BLaER1 (cell line): Measurements from ENCODE around the gene PIGU.
"Not testable (repeated sequence)": the region's sequence is repeated elsewhere in the genome, so short reads cannot be mapped to it uniquely, and the experiment has no call there.

Source experiments
- H3K27ac ChIP-seq: shearing (Covaris generic); formaldehyde crosslinking; 2 replicates; pipeline ENCODE4 v1.8.1; 2022
- H3K27me3 ChIP-seq: shearing (Covaris generic); formaldehyde crosslinking; 2 replicates; pipeline ENCODE4 v1.8.1; 2022
- H3K36me3 ChIP-seq: shearing (Covaris generic); formaldehyde crosslinking; 2 replicates; pipeline ENCODE4 v1.8.1; 2022
- H3K4me1 ChIP-seq: shearing (Covaris generic); formaldehyde crosslinking; 2 replicates; pipeline ENCODE4 v1.8.1; 2022
- H3K4me2 ChIP-seq: shearing (Covaris generic); formaldehyde crosslinking; 2 replicates; pipeline ENCODE4 v1.8.1; 2022
- H3K4me3 ChIP-seq: shearing (Covaris generic); formaldehyde crosslinking; 2 replicates; pipeline ENCODE4 v1.8.1; 2022
- H3K9ac ChIP-seq: shearing (Covaris generic); formaldehyde crosslinking; 2 replicates; pipeline ENCODE4 v1.8.1; 2022
- H3K9me3 ChIP-seq: shearing (Covaris generic); formaldehyde crosslinking; 2 replicates; pipeline ENCODE4 v1.8.1; 2022
- H4K20me1 ChIP-seq: shearing (Covaris generic); formaldehyde crosslinking; 2 replicates; pipeline ENCODE4 v1.8.1; 2022
- Cebpa-rat ChIP-seq: shearing (Covaris generic); IDR thresholded peaks from 2 replicates; pipeline ENCODE4 v1.8.1; 2022

Gene PIGU

GRCh38 chr20:34676642-34677373 lies at the start of gene PIGU:
PIGU (minus strand) TSS chr20:34677092; CDS start chr20:34677085, 7 bp downstream.
- H3K4me2 ChIP-seq: peak within 1 kb of the TSS; percentile 94
- no peaks in the 10 kb centered on the region for H3K36me3 ChIP-seq
- no peak for TF ChIP-seq Cebpa-rat
- peak within 1 kb of the TSS; percentile 76 for H3K4me3 ChIP-seq
- H3K27me3 ChIP-seq: no peaks in the 10 kb centered on the region
- peaks cover 6% of the 10 kb centered on the region; the same call in 1 of the 2 replicates for H4K20me1 ChIP-seq
- H3K4me1 ChIP-seq: peaks cover 24% of the 10 kb centered on the region
- H3K9me3 ChIP-seq: no peaks in the 10 kb centered on the region
- H3K9ac ChIP-seq: peak within 1 kb of the TSS; percentile 84
- peak within 1 kb of the TSS; percentile 60 for H3K27ac ChIP-seq

- H3K4me3 ChIP-seq: no peak overlapping the region
These were observed 47.3 kb upstream of the PIGU start for GRCh38 chr20:34724172-34724571.

GRCh38 chr20:34722560-34722959 lies 45.7 kb upstream of the PIGU start:
- not testable (repeated sequence) for H3K4me1 ChIP-seq, H3K4me3 ChIP-seq, H3K9me3 ChIP-seq, H3K27ac ChIP-seq, H3K9ac ChIP-seq, H3K4me2 ChIP-seq, H4K20me1 ChIP-seq, H3K27me3 ChIP-seq
- H3K36me3 ChIP-seq: peaks cover 74% of the 10 kb centered on the region

More at GRCh38 chr20:34724172-34724571, 47.3 kb upstream of the PIGU start:
- H3K27ac ChIP-seq: no peak overlapping the region
- H3K9me3 ChIP-seq: no peaks in the 10 kb centered on the region
- no peaks in the 10 kb centered on the region for H3K4me1 ChIP-seq
- H3K9ac ChIP-seq: no peak overlapping the region
- no peaks in the 10 kb centered on the region for H4K20me1 ChIP-seq
- peaks cover 78% of the 10 kb centered on the region for H3K36me3 ChIP-seq
- no peak overlapping the region for H3K4me2 ChIP-seq
- H3K27me3 ChIP-seq: no peaks in the 10 kb centered on the region
- no peak for TF ChIP-seq Cebpa-rat

GRCh38 chr20:34720266-34720665 lies 43.4 kb upstream of the PIGU start:
- no peak for TF ChIP-seq Cebpa-rat

GRCh38 chr20:34719242-34720017 lies 42.5 kb upstream of the PIGU start:
- H3K27me3 ChIP-seq, H3K9me3 ChIP-seq, H3K4me3 ChIP-seq, H3K4me1 ChIP-seq, H3K27ac ChIP-seq, H4K20me1 ChIP-seq, H3K4me2 ChIP-seq, H3K9ac ChIP-seq: not testable (repeated sequence)
- peaks cover 65% of the 10 kb centered on the region for H3K36me3 ChIP-seq

More at GRCh38 chr20:34720266-34720665, 43.4 kb upstream of the PIGU start:
- H3K27ac ChIP-seq: no peak overlapping the region
- H3K4me3 ChIP-seq: no peak overlapping the region
- H3K9ac ChIP-seq: no peak overlapping the region
- H3K9me3 ChIP-seq: no peaks in the 10 kb centered on the region
- H3K27me3 ChIP-seq: no peaks in the 10 kb centered on the region
- no peaks in the 10 kb centered on the region for H3K4me1 ChIP-seq
- H3K36me3 ChIP-seq: peaks cover 65% of the 10 kb centered on the region
- H3K4me2 ChIP-seq: no peak overlapping the region
- no peaks in the 10 kb centered on the region for H4K20me1 ChIP-seq

GRCh38 chr20:34717230-34718095 lies 40.6 kb upstream of the PIGU start:
- no peaks in the 10 kb centered on the region for H3K4me1 ChIP-seq
- no peak overlapping the region for H3K9ac ChIP-seq
- no peak for TF ChIP-seq Cebpa-rat
- no peak overlapping the region for H3K4me2 ChIP-seq
- no peaks in the 10 kb centered on the region for H3K9me3 ChIP-seq
- H3K4me3 ChIP-seq: no peak overlapping the region
- peaks cover 13% of the 10 kb centered on the region; the same call in 1 of the 2 replicates for H4K20me1 ChIP-seq
- no peak overlapping the region for H3K27ac ChIP-seq
- H3K36me3 ChIP-seq: peaks cover 64% of the 10 kb centered on the region
- H3K27me3 ChIP-seq: no peaks in the 10 kb centered on the region

- H3K27me3 ChIP-seq: no peaks in the 10 kb centered on the region
- H3K4me3 ChIP-seq: no peak overlapping the region
- H3K36me3 ChIP-seq: peaks cover 69% of the 10 kb centered on the region
- no peak for TF ChIP-seq Cebpa-rat
- H3K4me2 ChIP-seq: no peak overlapping the region
- H4K20me1 ChIP-seq: peaks cover 17% of the 10 kb centered on the region; the same call in 1 of the 2 replicates
- no peak overlapping the region for H3K27ac ChIP-seq
- H3K9me3 ChIP-seq: no peaks in the 10 kb centered on the region
- H3K9ac ChIP-seq: no peak overlapping the region
- H3K4me1 ChIP-seq: peaks cover under 1% of the 10 kb centered on the region; the same call in 1 of the 2 replicates
These were observed 40.0 kb upstream of the PIGU start for GRCh38 chr20:34716921-34717229.

GRCh38 chr20:34715384-34715783 lies 38.5 kb upstream of the PIGU start:
- Histone ChIP-seq H3K4me3 (no peak overlapping the region), H4K20me1 (peaks cover 32% of the 10 kb centered on the region), H3K27ac (no peak overlapping the region), H3K4me1 (peaks cover 14% of the 10 kb centered on the region), H3K9ac (no peak overlapping the region), H3K27me3 (peaks cover 6% of the 10 kb centered on the region), H3K9me3 (no peaks in the 10 kb centered on the region), H3K4me2 (no peak overlapping the region), H3K36me3 (peaks cover 67% of the 10 kb centered on the region)
- TF ChIP-seq Cebpa-rat: no peak

- H3K9ac ChIP-seq, H3K27ac ChIP-seq: not testable (repeated sequence)
These were observed 37.1 kb upstream of the PIGU start for GRCh38 chr20:34713944-34714515.

More at GRCh38 chr20:34713944-34714515, 37.1 kb upstream of the PIGU start:
- not testable (repeated sequence) for H3K4me3 ChIP-seq, H3K9me3 ChIP-seq, H3K4me2 ChIP-seq
- Histone ChIP-seq H3K27me3 (peaks cover 10% of the 10 kb centered on the region), H3K36me3 (peaks cover 59% of the 10 kb centered on the region), H3K4me1 (peaks cover 18% of the 10 kb centered on the region), H4K20me1 (peaks cover 37% of the 10 kb centered on the region)
